Measurements from ENCODE around the gene BEND7.
"Not testable (repeated sequence)": the region's sequence is repeated elsewhere in the genome, so short reads cannot be mapped to it uniquely, and the experiment has no call there.

BEND7 gene

DNA sequence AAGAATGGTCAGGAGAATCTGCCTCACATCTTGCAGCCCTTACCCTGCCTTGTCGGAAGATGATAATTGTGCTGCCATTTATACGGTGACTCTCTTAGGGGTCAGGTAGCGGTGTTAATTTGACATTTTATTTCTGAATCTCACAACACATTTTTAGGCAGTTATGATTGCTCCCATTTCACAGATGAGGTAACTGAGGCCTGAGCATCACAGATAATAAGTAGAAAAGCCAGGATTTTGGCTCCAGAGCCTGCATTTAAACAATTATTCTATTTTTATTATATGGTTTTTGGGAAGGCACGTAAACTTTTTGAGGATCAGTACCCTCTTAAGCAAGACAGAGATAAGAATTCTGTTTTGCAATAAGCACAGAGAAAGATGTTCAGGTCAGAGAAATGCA is 103.4 kb downstream of the BEND7 start:
- H3K9me3 Mint-ChIP-seq = peaks cover 5 to 7% of the 10 kb centered on the region in 2 donors
- H3K27me3 Mint-ChIP-seq = peaks cover 22% of the 10 kb centered on the region
- no peak for DNase-seq
- no peaks in the 10 kb centered on the region for H3K4me1 Mint-ChIP-seq
- no peak overlapping the region for H3K4me3 Mint-ChIP-seq
- no peak for ATAC-seq
- H3K27ac Mint-ChIP-seq = no peak overlapping the region

DNA sequence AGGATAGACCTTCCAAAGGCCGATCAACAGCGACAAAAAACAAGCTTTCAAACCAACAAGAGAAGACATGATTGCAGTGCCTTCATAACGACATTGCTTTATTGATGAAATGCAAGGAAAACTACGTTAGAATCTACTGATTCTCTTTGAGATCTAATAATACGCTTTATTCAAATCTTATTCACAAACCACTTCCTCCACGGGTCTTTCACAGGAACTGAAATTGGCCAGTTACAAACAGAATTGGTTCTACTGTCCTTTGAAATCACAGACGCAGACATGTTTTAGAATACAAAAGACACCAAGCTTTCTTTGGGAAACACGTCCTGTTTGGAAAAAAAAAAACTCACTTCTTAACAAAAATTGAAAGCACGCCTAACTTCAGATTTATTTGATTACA is 106.0 kb downstream of the BEND7 start:
- Mint-ChIP-seq H3K27me3 (peaks cover 20% of the 10 kb centered on the region), H3K4me1 (no peaks in the 10 kb centered on the region), H3K9me3 (peaks cover 5 to 7% of the 10 kb centered on the region in 2 donors), H3K27ac (no peak overlapping the region), H3K4me3 (no peak overlapping the region)
- ATAC-seq = no peak
- DNase-seq = no peak

DNA sequence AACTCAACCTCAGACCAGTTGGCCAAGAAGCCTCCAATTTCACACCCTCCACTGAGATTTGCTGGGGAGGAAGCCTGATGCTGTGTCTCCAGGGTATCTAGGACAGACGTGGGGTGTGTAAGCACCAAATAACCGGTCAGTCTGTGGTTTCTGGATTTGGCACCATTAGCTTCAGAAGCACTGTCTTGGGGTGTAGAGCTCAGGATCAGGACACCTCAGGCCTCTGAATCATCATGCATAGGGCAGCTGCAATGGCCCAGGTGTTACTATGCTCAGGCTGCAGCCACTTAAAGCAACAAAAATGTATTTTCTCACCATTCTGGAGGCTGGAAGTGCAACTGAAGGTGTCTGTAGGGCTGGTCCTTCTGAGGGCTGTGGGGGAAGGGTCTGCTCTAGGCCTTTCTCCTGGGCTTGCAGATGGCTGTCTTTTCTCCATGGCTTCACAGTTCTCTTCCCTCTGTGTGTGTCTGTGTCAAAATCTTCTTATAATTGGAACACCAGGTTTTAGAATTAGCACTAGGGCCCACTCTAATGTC is 107.4 kb downstream of the BEND7 start:
- Mint-ChIP-seq H3K27ac (no peak overlapping the region), H3K27me3 (peaks cover 17% of the 10 kb centered on the region), H3K4me1 (no peaks in the 10 kb centered on the region)

DNA sequence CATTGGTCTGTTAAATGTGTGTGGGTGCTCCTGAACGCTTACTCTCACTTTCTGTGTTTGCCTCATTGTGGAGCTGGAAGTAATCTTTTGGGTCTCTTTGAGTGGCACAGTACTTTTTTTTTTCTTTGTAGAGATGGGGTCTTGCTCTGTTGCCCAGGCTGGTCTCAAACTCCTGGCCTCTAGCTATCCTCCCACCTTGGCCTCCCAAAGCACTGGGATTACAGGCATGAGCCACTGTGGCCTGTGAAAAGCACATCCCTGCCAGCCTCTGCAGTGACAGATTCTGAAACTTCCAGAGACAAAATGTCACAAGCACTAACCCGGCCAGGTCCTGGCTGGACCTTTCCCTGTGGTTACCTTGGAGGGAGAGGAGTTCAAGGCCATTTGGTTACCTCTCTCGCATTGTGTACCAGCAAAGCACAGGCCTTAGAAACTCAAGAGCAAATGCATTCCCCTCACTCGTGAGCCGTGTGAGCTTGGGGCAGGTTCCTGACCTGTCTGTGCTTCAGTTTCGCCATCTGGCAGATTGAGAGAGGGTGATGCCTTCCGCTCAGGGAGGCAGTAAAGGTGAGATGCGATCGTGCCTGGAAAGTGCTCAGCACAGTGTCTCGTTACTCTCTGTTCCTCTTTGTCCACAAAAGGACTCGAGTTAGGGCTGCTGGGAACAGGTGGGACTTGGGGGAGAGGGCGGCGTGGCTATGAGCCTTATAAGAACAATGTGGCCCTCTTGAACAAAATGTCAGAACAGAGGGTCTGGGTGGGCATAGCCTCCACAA is 108.1 kb downstream of the BEND7 start:
- Mint-ChIP-seq H3K9me3 (peaks cover 5 to 7% of the 10 kb centered on the region in 2 donors), H3K4me1 (no peaks in the 10 kb centered on the region), H3K27ac (no peak overlapping the region), H3K4me3 (no peak overlapping the region), H3K27me3 (peaks cover 17% of the 10 kb centered on the region)
- ATAC-seq = no peak
- DNase-seq = no peak

More for the DNA sequence above, 107.4 kb downstream of the BEND7 start:
- DNase-seq (no peak), ATAC-seq (no peak)
- no peak overlapping the region for H3K4me3 Mint-ChIP-seq
- peaks cover 5 to 7% of the 10 kb centered on the region in 2 donors for H3K9me3 Mint-ChIP-seq

DNA sequence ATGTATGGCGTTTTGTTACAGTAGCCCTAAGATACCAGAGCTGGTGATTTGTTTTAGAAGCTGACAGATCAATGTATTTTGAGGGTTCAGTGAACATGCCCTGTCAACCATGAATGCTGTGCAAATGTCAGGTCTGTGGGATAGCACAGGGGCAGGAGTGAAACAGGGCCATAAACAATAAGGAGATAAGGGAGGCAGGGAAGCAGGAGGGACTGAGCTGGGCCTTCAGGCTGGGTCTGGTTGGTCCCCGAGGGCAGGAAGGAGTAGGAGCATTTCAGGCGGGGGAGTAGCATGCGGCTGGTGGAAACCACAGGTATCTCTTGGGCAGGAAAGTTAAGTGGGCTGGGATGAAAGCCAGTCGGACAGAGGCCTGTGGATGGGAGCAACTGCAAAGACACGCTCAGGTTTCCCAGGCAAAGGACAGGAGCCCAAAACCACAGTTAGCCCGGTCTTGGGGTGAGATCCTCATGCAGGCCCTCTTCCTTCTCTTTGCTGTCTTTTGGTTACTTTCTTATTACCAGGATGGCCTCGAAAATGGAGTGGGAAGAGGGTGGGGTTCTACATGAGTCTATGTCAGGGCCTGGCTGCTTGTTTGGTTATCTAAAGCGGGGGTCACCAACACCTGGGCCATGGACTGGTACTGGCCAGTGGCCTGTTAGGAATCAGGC is 111.2 kb downstream of the BEND7 start:
- no peak overlapping the region for H3K27ac Mint-ChIP-seq
- DNase-seq = no peak
- ATAC-seq = no peak

DNA sequence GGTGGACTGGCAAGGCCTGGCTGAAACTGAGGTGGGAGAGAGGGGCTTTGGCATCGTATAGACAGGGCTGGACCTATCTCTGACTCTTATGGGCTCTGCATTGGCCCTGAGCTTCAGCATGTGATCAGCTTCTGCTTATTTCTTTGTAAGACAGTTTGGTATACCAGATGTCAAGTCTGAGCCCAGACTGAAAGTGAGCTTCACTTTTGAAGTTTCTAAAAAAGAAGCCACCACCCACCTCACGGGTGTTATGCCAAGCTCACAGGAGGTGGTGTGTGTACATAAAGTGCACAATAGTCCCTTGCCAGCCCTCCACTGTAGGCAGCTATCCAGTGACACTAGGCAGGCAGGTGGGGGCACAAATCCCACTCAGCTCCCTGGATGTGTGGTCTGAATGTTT is 112.1 kb downstream of the BEND7 start:
- H3K4me3 Mint-ChIP-seq = no peak overlapping the region
- no peak for ATAC-seq
- no peak for DNase-seq
- peaks cover 5 to 15% of the 10 kb centered on the region in 2 donors for H3K9me3 Mint-ChIP-seq
- H3K27me3 Mint-ChIP-seq = no peaks in the 10 kb centered on the region
- no peaks in the 10 kb centered on the region for H3K4me1 Mint-ChIP-seq
- no peak overlapping the region for H3K27ac Mint-ChIP-seq

More for the DNA sequence above, 111.2 kb downstream of the BEND7 start:
- peaks cover 5 to 15% of the 10 kb centered on the region in 2 donors for H3K9me3 Mint-ChIP-seq
- H3K4me3 Mint-ChIP-seq = no peak overlapping the region
- H3K27me3 Mint-ChIP-seq = no peaks in the 10 kb centered on the region
- H3K4me1 Mint-ChIP-seq = no peaks in the 10 kb centered on the region

DNA sequence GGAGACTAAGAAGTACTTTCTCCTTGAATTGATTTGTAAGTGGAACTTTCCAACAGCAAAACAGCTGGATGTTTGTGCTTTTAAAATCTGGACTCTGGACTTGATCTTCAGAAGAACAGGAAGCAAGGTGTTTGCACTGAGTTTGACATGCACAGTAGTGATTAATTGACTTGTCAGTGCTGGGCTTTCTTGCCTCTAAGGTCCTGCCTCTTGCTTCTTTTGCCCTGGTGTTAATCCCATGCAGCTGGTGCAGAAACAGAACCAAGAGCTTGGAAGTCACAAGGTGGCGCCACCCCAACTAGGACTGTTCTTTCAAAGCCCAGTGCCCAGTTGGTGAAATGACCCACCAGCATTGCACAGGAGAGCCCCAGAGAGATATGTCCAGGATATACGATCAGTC is 114.0 kb downstream of the BEND7 start:
- no peaks in the 10 kb centered on the region for H3K27me3 Mint-ChIP-seq
- H3K9me3 Mint-ChIP-seq = peaks cover 5 to 15% of the 10 kb centered on the region in 2 donors
- no peak overlapping the region for H3K4me3 Mint-ChIP-seq
- DNase-seq (no peak), ATAC-seq (no peak)
- no peak overlapping the region for H3K27ac Mint-ChIP-seq
- H3K4me1 Mint-ChIP-seq = no peaks in the 10 kb centered on the region

DNA sequence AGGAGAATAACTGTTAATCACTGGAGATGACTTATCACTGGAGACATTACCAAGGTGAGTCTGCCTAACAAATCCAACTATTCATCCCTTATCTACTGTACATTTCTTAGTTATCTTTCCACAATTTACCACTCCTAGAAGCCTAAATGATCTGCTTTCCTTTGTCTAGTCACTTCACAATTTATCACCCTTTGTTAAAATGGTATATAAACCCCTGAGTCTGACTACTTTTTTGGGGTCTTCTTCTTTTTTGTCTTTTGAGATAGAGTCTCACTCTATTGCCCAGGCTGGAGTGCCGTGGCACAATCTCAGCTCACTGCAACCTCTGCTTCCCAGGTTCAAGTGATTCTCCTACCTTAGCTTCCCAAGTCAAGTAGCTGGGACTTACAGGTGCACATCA is 114.7 kb downstream of the BEND7 start:
- DNase-seq = no peak
- Mint-ChIP-seq H3K9me3 (peaks cover 5 to 15% of the 10 kb centered on the region in 2 donors), H3K4me1 (no peaks in the 10 kb centered on the region), H3K27ac (peak overlapping the region in 1 of 2 donors; percentile 46), H3K4me3 (no peak overlapping the region), H3K27me3 (no peaks in the 10 kb centered on the region)
- no peak for ATAC-seq

DNA sequence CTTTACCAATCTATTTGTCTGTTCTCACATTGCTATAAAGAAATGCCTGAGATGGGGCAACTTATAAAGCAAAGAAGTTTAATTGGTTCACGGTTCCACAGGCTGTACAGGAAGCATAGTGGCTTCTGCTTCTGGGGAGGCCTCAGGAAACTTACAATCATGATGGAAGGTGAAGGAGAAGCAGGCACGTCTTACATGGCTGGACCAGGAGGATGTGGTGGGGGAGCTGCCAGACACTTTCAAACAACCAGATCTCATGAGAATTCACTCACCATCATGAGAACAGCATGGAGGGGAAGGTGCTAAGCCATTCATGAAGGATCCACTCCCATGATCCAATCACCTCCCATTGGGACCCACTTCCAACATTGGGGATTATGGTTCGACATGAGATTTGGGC is 115.9 kb downstream of the BEND7 start:
- Mint-ChIP-seq H3K27me3 (no peaks in the 10 kb centered on the region), H3K27ac (no peak overlapping the region)

DNA sequence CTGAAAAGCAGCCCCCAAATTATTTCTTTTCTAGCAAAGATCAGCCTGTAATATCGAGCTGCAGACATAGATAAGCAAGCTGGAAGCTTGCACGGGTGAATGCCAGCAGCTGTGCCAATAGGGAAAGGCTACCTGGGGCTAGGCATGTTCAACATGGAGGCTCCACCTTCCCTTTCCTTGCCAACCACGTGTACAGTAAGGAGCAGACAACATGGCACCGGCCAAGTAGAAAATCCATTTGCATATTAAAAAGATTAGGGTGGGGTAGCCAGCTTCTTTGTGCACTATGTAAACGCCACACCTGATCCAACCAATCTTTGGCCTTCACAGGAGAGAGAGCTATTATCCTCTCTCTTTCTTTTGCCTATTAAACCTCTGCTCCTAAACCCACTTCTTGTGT is 124.0 kb downstream of the BEND7 start:
- Mint-ChIP-seq H3K9me3 (no peaks in the 10 kb centered on the region), H3K27ac (no peak overlapping the region), H3K4me1 (no peaks in the 10 kb centered on the region), H3K4me3 (no peak overlapping the region), H3K27me3 (peaks cover 8% of the 10 kb centered on the region)
- no peak for DNase-seq
- no peak for ATAC-seq

More for the DNA sequence above, 115.9 kb downstream of the BEND7 start:
- no peak for ATAC-seq
- Mint-ChIP-seq H3K4me1 (no peaks in the 10 kb centered on the region), H3K9me3 (peaks cover 5 to 15% of the 10 kb centered on the region in 2 donors), H3K4me3 (no peak overlapping the region)
- DNase-seq = no peak

DNA sequence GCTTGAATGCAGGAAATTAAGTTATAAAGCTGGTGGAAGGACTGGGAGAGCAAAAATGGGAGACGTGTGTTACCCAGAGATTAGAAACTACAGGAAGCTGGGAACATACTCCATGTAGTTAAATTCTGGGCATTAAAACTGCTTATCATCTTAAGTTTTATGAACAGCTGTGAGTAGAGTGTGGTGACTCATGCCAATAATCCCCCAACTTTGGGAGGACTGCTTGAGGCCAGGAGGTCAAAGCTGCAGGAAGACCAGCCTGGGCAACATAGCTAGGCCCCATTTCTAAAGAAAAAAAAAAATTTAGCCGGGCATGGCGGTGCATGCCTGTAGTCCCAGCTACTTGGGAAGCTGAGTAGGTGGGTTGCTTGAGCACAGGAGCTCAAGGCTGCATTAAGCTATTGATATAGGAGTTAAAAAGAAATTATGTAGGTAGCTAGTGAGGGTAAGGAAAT is 124.5 kb downstream of the BEND7 start:
- ATAC-seq = no peak

DNA sequence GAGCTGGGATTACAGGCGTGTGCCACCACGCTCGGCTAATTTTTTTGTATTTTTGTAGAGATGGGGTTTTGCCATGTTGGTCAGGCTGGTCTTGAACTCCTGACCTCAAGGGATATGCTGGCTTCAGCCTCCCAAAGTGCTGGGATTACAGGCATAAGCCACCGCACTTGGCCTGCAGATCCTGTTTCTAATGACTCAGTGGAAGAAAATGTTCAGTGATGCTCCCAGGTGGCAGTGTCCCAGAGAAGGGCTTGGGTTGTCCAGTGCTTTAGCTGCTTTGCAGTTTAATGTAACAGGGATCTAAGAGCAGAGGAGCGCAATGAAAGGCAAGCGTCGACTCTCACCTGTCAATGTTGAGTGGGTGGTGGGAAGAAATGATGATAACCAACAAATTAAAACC is 125.4 kb downstream of the BEND7 start:
- not testable (repeated sequence) for H3K4me1 Mint-ChIP-seq, DNase-seq, H3K9me3 Mint-ChIP-seq, H3K27ac Mint-ChIP-seq, H3K27me3 Mint-ChIP-seq, ATAC-seq, H3K4me3 Mint-ChIP-seq

More for the DNA sequence above, 124.5 kb downstream of the BEND7 start:
- Mint-ChIP-seq H3K27ac (no peak overlapping the region), H3K4me1 (no peaks in the 10 kb centered on the region), H3K9me3 (no peaks in the 10 kb centered on the region), H3K4me3 (no peak overlapping the region), H3K27me3 (peaks cover 8% of the 10 kb centered on the region)
- DNase-seq = no peak

DNA sequence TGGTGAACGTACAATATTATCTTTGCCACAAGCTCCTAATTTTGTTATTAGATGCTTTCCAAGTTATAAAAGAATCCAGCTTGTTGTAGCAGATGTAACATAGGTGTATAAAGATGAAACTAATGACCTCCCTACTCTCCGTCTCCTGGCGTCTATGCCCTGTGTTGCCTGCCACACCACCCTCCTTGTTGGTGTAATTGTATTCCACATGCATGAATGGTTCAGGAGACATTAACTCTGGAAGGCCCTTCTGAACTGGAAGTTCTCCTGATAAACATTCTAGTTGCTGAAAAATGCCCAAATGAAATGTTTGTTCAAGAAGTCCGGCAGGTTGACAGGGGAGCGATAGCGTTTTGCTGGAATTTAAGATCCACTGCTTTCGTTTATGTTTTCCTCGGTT is 126.8 kb downstream of the BEND7 start:
- Mint-ChIP-seq H3K27ac (no peak overlapping the region), H3K9me3 (no peaks in the 10 kb centered on the region), H3K27me3 (peaks cover 8% of the 10 kb centered on the region), H3K4me1 (no peaks in the 10 kb centered on the region), H3K4me3 (no peak overlapping the region)
- DNase-seq = no peak
- ATAC-seq = no peak

DNA sequence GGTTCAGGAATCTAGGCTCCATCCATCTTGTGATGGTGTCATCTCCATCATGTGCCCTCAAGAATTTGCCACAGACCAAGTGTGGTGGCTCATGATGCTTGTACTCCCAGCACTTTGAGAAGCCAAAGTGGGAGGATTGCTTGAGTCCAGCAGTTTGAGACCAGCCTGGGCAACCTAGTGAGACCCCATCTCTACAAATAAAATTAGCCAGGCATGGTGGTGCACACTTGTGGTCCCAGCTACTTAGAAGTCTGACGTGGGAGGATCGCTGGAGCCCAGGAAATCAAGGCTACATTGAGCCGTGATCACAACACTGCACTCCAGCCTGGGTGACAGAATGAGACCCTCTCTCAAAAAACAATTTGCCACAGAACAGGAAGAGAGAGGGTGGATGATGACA is 127.7 kb downstream of the BEND7 start:
- no peak for DNase-seq
- Mint-ChIP-seq H3K4me3 (no peak overlapping the region), H3K27ac (no peak overlapping the region), H3K4me1 (no peaks in the 10 kb centered on the region), H3K9me3 (no peaks in the 10 kb centered on the region), H3K27me3 (peaks cover 8% of the 10 kb centered on the region)
- no peak for ATAC-seq

DNA sequence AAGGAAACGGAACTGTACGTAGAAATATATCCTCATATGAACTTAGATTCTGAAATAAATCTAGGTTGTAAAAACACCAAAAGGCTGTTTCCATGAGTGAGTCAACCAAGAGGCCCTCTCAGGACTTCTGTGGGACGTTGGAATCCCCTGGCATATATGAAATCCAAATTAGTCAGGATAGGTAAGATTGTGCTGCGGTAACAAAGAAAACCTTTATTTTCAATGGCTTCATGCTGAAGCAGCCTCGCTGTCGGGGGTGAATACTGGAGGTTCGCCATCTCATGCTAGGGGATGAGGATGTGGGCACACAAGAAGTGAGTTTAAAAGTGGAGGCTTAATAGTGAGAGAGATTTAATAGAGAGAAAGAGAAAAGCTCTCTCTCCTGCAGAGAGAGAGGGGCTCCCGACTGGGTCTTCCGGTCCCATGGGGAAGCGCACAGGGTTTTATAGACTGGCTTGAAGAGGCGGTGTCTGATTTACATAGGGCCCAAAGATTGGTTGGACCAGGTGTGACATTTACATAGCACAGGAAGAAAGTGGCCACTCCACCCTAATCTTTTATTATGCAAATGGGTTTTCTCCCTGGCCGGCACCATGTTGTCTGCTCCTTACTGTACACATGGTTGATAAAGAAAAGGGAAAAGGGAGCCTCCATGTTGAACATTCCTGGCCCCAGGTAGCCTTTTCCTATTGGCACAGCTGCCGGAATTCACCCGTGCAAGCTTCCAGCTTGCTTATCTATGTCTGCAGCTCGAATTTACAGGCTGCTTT is 128.4 kb downstream of the BEND7 start:
- Mint-ChIP-seq H3K9me3 (no peaks in the 10 kb centered on the region), H3K4me1 (no peaks in the 10 kb centered on the region), H3K4me3 (no peak overlapping the region), H3K27ac (no peak overlapping the region), H3K27me3 (peaks cover 8% of the 10 kb centered on the region)
- ATAC-seq (no peak), DNase-seq (no peak)

Measured in stimulated activated naive CD8-positive, alpha-beta T cell treated with anti-CD3 and anti-CD28 coated beads, Interleukin-15, amount 100 ng/mL, for 72 hours (primary cell).